ENCODE measurements around the gene GOLGB1.

Gene GOLGB1

DNA sequence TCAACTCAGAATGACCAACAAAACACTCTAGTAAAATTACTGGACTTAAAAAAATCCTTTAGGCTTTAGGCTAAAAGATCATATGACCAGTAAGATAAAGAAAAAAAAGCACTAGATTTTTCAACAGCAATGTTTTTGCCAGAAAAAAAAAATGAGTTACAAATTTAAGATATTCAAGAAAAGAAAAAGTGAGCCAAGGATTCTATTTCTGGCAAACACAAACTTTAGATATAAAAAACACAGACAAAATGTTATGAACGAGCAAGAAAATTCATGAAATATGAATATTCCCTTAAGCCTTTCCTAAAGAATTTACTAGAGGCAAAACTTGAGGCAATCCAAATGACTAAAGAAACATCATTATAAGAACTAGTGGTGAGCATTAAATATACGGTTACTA, 8.6 kb downstream of the GOLGB1 start:
- TF ChIP-seq, protein P1, sequence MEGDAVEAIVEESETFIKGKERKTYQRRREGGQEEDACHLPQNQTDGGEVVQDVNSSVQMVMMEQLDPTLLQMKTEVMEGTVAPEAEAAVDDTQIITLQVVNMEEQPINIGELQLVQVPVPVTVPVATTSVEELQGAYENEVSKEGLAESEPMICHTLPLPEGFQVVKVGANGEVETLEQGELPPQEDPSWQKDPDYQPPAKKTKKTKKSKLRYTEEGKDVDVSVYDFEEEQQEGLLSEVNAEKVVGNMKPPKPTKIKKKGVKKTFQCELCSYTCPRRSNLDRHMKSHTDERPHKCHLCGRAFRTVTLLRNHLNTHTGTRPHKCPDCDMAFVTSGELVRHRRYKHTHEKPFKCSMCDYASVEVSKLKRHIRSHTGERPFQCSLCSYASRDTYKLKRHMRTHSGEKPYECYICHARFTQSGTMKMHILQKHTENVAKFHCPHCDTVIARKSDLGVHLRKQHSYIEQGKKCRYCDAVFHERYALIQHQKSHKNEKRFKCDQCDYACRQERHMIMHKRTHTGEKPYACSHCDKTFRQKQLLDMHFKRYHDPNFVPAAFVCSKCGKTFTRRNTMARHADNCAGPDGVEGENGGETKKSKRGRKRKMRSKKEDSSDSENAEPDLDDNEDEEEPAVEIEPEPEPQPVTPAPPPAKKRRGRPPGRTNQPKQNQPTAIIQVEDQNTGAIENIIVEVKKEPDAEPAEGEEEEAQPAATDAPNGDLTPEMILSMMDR (IDR thresholded peaks at IDR 0.05; ENCODE audit: insufficient read depth, low read depth, low read length, missing control alignments) = no peak

DNA sequence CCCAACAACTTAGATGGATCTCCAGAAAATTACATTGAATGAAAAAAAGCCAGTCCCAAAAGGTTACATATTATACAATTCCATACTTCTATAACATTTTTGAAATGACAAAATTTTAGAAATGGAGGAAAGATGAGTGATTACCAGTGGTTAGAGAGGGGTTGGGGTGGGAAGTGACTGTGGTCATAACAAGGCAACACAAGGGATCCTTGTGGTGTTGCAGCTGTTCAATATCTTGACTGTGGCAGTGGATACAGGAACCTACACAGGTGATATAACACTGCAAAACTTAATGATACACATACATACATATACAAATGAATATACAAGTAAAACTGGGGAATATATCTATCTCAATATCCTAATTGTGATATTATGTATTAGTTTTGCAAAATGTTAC, 9.6 kb downstream of the GOLGB1 start:
- TF ChIP-seq, protein P1 (IDR thresholded peaks at IDR 0.05; ENCODE audit: insufficient read depth, low read depth, low read length, missing control alignments) = no peak
- H3K4me3 ChIP-seq (ENCODE audit: low read depth, low read length) = no peak overlapping the region
- peak; percentile 10 for DNase-seq (ENCODE audit: low read depth)

More for the DNA sequence above, 8.6 kb downstream of the GOLGB1 start:
- DNase-seq (ENCODE audit: low read depth) = no peak
- H3K4me3 ChIP-seq (ENCODE audit: low read depth, low read length) = no peak overlapping the region

DNA sequence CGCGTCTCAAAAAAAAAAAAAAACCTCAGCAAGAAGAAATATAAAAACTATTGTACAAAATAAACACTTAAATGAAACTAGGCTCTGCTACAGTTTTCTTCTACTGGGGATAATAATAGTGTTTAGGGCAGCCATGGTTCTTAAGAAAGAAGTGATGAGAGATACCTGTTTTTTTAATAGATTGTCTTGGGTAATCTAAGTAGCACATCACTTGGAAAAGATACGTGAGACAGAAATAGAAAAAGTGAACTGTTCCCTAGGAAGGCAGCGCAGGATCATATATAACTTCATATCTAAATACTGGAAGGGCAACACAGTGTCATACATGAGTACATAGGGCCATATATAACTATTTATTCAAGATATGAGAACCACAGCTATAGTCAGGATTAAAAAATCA, 11.9 kb downstream of the GOLGB1 start:
- TF ChIP-seq, protein P1 (IDR thresholded peaks at IDR 0.05; ENCODE audit: insufficient read depth, low read depth, low read length, missing control alignments) = no peak
- H3K4me3 ChIP-seq (ENCODE audit: low read depth, low read length) = no peak overlapping the region
- no peak for DNase-seq (ENCODE audit: low read depth)

GRCh38 chr3:121736112-121736511, 13.4 kb downstream of the GOLGB1 start:
- no peak for DNase-seq (ENCODE audit: low read depth)
- no peak overlapping the region for H3K4me3 ChIP-seq (ENCODE audit: low read depth, low read length)
- TF ChIP-seq, protein P1 (IDR thresholded peaks at IDR 0.05; ENCODE audit: insufficient read depth, low read depth, low read length, missing control alignments) = no peak

DNA sequence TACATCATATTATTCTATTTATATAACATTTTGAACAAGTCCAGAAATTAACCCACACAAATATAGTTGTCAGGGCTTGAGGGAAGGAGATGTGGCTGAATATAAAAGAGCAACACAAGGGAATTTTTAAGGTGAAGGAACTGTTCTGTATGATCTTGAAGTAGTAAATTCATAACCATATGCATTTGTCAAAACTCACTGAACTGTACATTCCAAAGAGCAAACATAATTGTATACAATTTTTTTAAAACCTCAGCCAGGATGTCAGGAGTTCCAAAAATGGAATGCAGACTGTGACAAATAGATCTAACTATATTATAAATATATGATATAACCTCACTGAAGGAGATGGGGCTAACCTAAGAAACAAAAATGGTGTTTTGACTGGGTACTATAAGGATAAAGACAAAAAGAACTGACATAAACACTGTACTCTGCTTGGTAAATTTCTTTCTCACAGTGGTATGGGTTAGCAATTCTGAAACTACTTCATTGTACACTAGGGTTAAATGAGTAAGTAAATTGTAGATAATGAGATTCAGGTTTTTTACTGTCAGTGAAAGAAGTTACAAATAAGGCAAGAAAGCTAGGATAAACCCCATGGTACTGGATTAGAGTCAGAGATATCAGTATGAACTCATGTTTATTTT, 14.4 kb downstream of the GOLGB1 start:
- no peak overlapping the region for H3K4me3 ChIP-seq (ENCODE audit: low read depth, low read length)
- TF ChIP-seq, protein P1 (IDR thresholded peaks at IDR 0.05; ENCODE audit: insufficient read depth, low read depth, low read length, missing control alignments) = no peak
- peak; percentile 60 for DNase-seq (ENCODE audit: low read depth)

GRCh38 chr3:121730940-121731687, 18.4 kb downstream of the GOLGB1 start:
- DNase-seq (ENCODE audit: low read depth) = no peak
- TF ChIP-seq, protein P1 (IDR thresholded peaks at IDR 0.05; ENCODE audit: insufficient read depth, low read depth, low read length, missing control alignments) = no peak
- no peak overlapping the region for H3K4me3 ChIP-seq (ENCODE audit: low read depth, low read length)
